Activated T-helper 17 cell treated with anti-CD3 and anti-CD28 coated beads, Interleukin-2, amount 50 U/mL, for 72 hours (primary cell): ENCODE data around the gene SNCB. TPM values are rescaled to one million over a fixed set of nuclear protein-coding genes. Genes with fewer than 3 reads are reported as not detected.
A peak's percentile ranks its signal among the peaks of the same experiment; 100 is the strongest.

Experiments
- ATAC-seq: fragments of 150-1000 bp; cut with Tn5 transposase; replicated peaks from 2 replicates; pipeline ENCODE4 v1.10.0; 2021; ENCODE audit warnings: mild to moderate bottlenecking, moderate library complexity
- H3K27ac Mint-ChIP-seq: one replicate; pipeline ENCODE4 v1.8.0; 2022; ENCODE audit warnings: mixed read lengths
- H3K27me3 Mint-ChIP-seq: one replicate; pipeline ENCODE4 v1.8.0; 2022; ENCODE audit warnings: mixed read lengths
- H3K36me3 Mint-ChIP-seq: one replicate; pipeline ENCODE4 v1.8.0; 2022; ENCODE audit warnings: low read depth, mild to moderate bottlenecking, mixed read lengths
- H3K4me1 Mint-ChIP-seq: one replicate; pipeline ENCODE4 v1.8.0; 2022; ENCODE audit warnings: mixed read lengths
- H3K4me3 Mint-ChIP-seq: one replicate; pipeline ENCODE4 v1.8.0; 2022; ENCODE audit warnings: mild to moderate bottlenecking, mixed read lengths
- H3K9me3 Mint-ChIP-seq: one replicate; pipeline ENCODE4 v1.8.0; 2022; ENCODE audit warnings: mixed read lengths
- total RNA-seq, 2 donors: library from RNA; stranded (reverse); gene quantifications; one replicate each; pipeline ENCODE4 v1.2.3, GENCODE V29; 2022

The SNCB gene
- not detected for total RNA-seq

GRCh38 chr5:176629853-176630680 is at the start of gene SNCB, which contains the start of gene EIF4E1B:
Gene SNCB, minus strand, starts transcription at chr5:176630534. Its CDS starts 880 bp downstream, at chr5:176629654.
Gene EIF4E1B, plus strand, starts transcription at chr5:176630675. Its CDS starts 12,113 bp downstream, at chr5:176642788.
- peak within 1 kb of the TSS; percentile 48 for H3K4me3 Mint-ChIP-seq
- H3K27ac Mint-ChIP-seq: no peak within 1 kb of the TSS
- no peaks in the 10 kb centered on the region for H3K9me3 Mint-ChIP-seq
- H3K36me3 Mint-ChIP-seq: no peaks in the 10 kb centered on the region
- ATAC-seq: peak; percentile 84
- H3K27me3 Mint-ChIP-seq: peaks cover 53% of the 10 kb centered on the region
- H3K4me1 Mint-ChIP-seq: no peaks in the 10 kb centered on the region

- H3K9me3 Mint-ChIP-seq: peaks cover 5% of the 10 kb centered on the region
- H3K27ac Mint-ChIP-seq: no peak overlapping the region
- H3K4me1 Mint-ChIP-seq: no peaks in the 10 kb centered on the region
- ATAC-seq: no peak
- no peaks in the 10 kb centered on the region for H3K36me3 Mint-ChIP-seq
- H3K4me3 Mint-ChIP-seq: no peak overlapping the region
- H3K27me3 Mint-ChIP-seq: peaks cover 46% of the 10 kb centered on the region
Observed at GRCh38 chr5:176679365-176680225, 49.3 kb upstream of the SNCB start.

- no peaks in the 10 kb centered on the region for H3K4me1 Mint-ChIP-seq
- no peaks in the 10 kb centered on the region for H3K9me3 Mint-ChIP-seq
- H3K36me3 Mint-ChIP-seq: no peaks in the 10 kb centered on the region
- no peak for ATAC-seq
- no peak overlapping the region for H3K4me3 Mint-ChIP-seq
- peaks cover 39% of the 10 kb centered on the region for H3K27me3 Mint-ChIP-seq
- no peak overlapping the region for H3K27ac Mint-ChIP-seq
Observed at GRCh38 chr5:176678584-176678983, 48.2 kb upstream of the SNCB start.

GRCh38 chr5:176677209-176677939 is 47.0 kb upstream of the SNCB start:
- Mint-ChIP-seq H3K36me3 (no peaks in the 10 kb centered on the region), H3K4me1 (no peaks in the 10 kb centered on the region), H3K27ac (no peak overlapping the region), H3K27me3 (peaks cover 40% of the 10 kb centered on the region), H3K9me3 (no peaks in the 10 kb centered on the region), H3K4me3 (no peak overlapping the region)
- no peak for ATAC-seq

GRCh38 chr5:176676361-176676824 is 46.1 kb upstream of the SNCB start:
- ATAC-seq: no peak
- peaks cover 38% of the 10 kb centered on the region for H3K27me3 Mint-ChIP-seq
- H3K9me3 Mint-ChIP-seq: no peaks in the 10 kb centered on the region
- no peaks in the 10 kb centered on the region for H3K36me3 Mint-ChIP-seq
- H3K4me1 Mint-ChIP-seq: no peaks in the 10 kb centered on the region
- H3K4me3 Mint-ChIP-seq: no peak overlapping the region
- no peak overlapping the region for H3K27ac Mint-ChIP-seq

- Mint-ChIP-seq H3K4me3 (no peak overlapping the region), H3K4me1 (no peaks in the 10 kb centered on the region), H3K9me3 (no peaks in the 10 kb centered on the region), H3K27me3 (peaks cover 40% of the 10 kb centered on the region), H3K27ac (no peak overlapping the region), H3K36me3 (no peaks in the 10 kb centered on the region)
- no peak for ATAC-seq
Observed at GRCh38 chr5:176675676-176676360, 45.5 kb upstream of the SNCB start.

GRCh38 chr5:176674799-176675198 is 44.5 kb upstream of the SNCB start:
- Mint-ChIP-seq H3K4me3 (no peak overlapping the region), H3K4me1 (no peaks in the 10 kb centered on the region), H3K36me3 (no peaks in the 10 kb centered on the region), H3K9me3 (no peaks in the 10 kb centered on the region), H3K27me3 (peaks cover 38% of the 10 kb centered on the region), H3K27ac (no peak overlapping the region)
- no peak for ATAC-seq

GRCh38 chr5:176673651-176674583 is 43.6 kb upstream of the SNCB start:
- Mint-ChIP-seq H3K4me3 (no peak overlapping the region), H3K27ac (no peak overlapping the region), H3K27me3 (peaks cover 31% of the 10 kb centered on the region), H3K36me3 (no peaks in the 10 kb centered on the region), H3K4me1 (no peaks in the 10 kb centered on the region), H3K9me3 (no peaks in the 10 kb centered on the region)
- ATAC-seq: no peak

GRCh38 chr5:176671890-176672747 is 41.8 kb upstream of the SNCB start:
- Mint-ChIP-seq H3K9me3 (no peaks in the 10 kb centered on the region), H3K36me3 (no peaks in the 10 kb centered on the region), H3K4me3 (no peak overlapping the region), H3K27ac (no peak overlapping the region), H3K27me3 (peaks cover 22% of the 10 kb centered on the region), H3K4me1 (no peaks in the 10 kb centered on the region)
- ATAC-seq: no peak

- Mint-ChIP-seq H3K4me1 (no peaks in the 10 kb centered on the region), H3K27me3 (peaks cover 21% of the 10 kb centered on the region), H3K9me3 (no peaks in the 10 kb centered on the region), H3K36me3 (no peaks in the 10 kb centered on the region), H3K27ac (no peak overlapping the region), H3K4me3 (no peak overlapping the region)
- ATAC-seq: no peak
Observed at GRCh38 chr5:176671399-176671798, 41.1 kb upstream of the SNCB start.

GRCh38 chr5:176670449-176670848 is 40.1 kb upstream of the SNCB start:
- peaks cover 23% of the 10 kb centered on the region for H3K27me3 Mint-ChIP-seq
- no peak overlapping the region for H3K4me3 Mint-ChIP-seq
- ATAC-seq: no peak
- no peak overlapping the region for H3K27ac Mint-ChIP-seq
- H3K4me1 Mint-ChIP-seq: no peaks in the 10 kb centered on the region
- no peaks in the 10 kb centered on the region for H3K9me3 Mint-ChIP-seq
- no peaks in the 10 kb centered on the region for H3K36me3 Mint-ChIP-seq

- no peaks in the 10 kb centered on the region for H3K4me1 Mint-ChIP-seq
- no peak for ATAC-seq
Observed at GRCh38 chr5:176667637-176668036, 37.3 kb upstream of the SNCB start.

More at GRCh38 chr5:176667637-176668036, 37.3 kb upstream of the SNCB start:
- no peaks in the 10 kb centered on the region for H3K9me3 Mint-ChIP-seq
- H3K27ac Mint-ChIP-seq: no peak overlapping the region
- peaks cover 29% of the 10 kb centered on the region for H3K27me3 Mint-ChIP-seq
- H3K36me3 Mint-ChIP-seq: no peaks in the 10 kb centered on the region
- no peak overlapping the region for H3K4me3 Mint-ChIP-seq
